Neural progenitor cell (in vitro differentiated cells): ENCODE measurements around the gene R3HDM2.

Experiments used
- CTCF ChIP-seq: fragments of 200-600 bp; sonication (generic); IDR thresholded peaks from 2 replicates; pipeline ENCODE4 v1.5.1; 2017; ENCODE audit warnings: antibody characterized with exemption, mild to moderate bottlenecking
- EZH2 ChIP-seq: fragments of 200-600 bp; sonication (generic); IDR thresholded peaks from 2 replicates; pipeline ENCODE4 v1.6.1; 2017; ENCODE audit warnings: antibody characterized with exemption, mild to moderate bottlenecking, moderate library complexity
- EZH2phosphoT487 ChIP-seq: fragments of 200-600 bp; sonication (generic); IDR thresholded peaks from 2 replicates; pipeline ENCODE4 v1.6.1; 2017; ENCODE audit warnings: antibody characterized with exemption

DNA sequence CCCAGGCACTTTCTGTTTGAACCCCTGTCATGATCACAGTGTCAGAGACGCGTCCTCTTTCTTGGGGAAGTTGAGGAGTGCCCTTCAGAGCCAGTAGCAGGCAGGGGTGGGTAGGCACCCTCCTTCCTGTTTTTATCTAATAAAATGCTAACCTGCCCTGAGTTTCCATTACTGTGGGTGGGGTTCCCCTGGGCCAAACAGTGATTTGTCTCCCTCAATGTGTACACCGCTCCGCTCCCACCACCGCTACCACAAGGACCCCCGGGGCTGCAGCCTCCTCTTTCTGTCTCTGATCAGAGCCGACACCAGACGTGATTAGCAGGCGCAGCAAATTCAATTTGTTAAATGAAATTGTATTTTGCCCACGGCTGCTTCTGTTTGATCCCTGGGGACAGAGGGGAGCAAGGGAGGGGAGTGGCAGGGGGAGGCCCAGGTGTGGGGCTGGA, 196.2 kb downstream of the R3HDM2 start:
- TF ChIP-seq CTCF (no peak), EZH2 (no peak), EZH2phosphoT487 (no peak)
